Panc1 (cell line): ENCODE data around the gene SETD3.

ENCODE experiments used
- POLR2AphosphoS5 ChIP-seq: IDR thresholded peaks from 2 replicates; pipeline ENCODE4 v1.6.1; 2012; ENCODE audit warnings: mild to moderate bottlenecking, low read depth, low read length, moderate library complexity
- SIN3A ChIP-seq: IDR thresholded peaks from 2 replicates; pipeline ENCODE4 v1.6.1; 2012; ENCODE audit warnings: low read depth, mild to moderate bottlenecking, low read length, moderate library complexity, borderline replicate concordance; ENCODE audit not compliant: insufficient read depth
- TF ChIP-seq, protein P1 (sequence below): fragments of 450-650 bp; IDR thresholded peaks from 2 replicates; pipeline ENCODE4 v1.5.1; 2017; ENCODE audit warnings: mild to moderate bottlenecking

GRCh38 chr14:99432485-99432884 is 48.2 kb downstream of the SETD3 start:
- TF ChIP-seq, protein P1, sequence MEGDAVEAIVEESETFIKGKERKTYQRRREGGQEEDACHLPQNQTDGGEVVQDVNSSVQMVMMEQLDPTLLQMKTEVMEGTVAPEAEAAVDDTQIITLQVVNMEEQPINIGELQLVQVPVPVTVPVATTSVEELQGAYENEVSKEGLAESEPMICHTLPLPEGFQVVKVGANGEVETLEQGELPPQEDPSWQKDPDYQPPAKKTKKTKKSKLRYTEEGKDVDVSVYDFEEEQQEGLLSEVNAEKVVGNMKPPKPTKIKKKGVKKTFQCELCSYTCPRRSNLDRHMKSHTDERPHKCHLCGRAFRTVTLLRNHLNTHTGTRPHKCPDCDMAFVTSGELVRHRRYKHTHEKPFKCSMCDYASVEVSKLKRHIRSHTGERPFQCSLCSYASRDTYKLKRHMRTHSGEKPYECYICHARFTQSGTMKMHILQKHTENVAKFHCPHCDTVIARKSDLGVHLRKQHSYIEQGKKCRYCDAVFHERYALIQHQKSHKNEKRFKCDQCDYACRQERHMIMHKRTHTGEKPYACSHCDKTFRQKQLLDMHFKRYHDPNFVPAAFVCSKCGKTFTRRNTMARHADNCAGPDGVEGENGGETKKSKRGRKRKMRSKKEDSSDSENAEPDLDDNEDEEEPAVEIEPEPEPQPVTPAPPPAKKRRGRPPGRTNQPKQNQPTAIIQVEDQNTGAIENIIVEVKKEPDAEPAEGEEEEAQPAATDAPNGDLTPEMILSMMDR = no peak
- TF ChIP-seq POLR2AphosphoS5 = no peak
- TF ChIP-seq SIN3A = no peak
